ENCODE measurements around the gene NEDD9. TPM values are rescaled to one million over a fixed set of nuclear protein-coding genes. Genes with fewer than 3 reads are reported as not detected.

The NEDD9 gene
- total RNA-seq, 6 donors from 2014 or later = 122 to 334 (median 173) TPM

DNA sequence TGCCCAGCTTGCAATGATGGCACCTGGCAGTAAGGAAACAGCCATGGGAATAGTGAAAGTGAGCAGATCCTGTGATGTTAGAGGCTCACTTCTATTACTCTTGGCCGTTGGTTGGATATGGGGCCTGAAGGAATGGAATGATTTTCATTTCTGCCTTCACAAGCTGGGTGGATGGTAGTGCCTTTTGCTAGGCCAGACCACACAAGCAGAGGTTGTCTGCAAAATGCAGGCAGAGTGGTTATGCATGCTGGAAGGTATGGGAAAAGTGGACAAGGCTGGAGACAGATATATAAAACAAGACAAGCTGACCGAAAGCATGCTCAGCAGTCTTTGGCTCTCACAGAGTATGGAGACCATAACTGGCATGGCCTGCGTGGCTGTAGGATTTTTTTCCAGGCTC is 70.2 kb downstream of the NEDD9 start:
- no peak overlapping the region for H3K4me3 ChIP-seq
- no peak for ATAC-seq (ENCODE audit: low FRiP score in 2 of 2)
- no peaks in the 10 kb centered on the region for H3K36me3 ChIP-seq
- no peak for DNase-seq
- H3K4me1 ChIP-seq = no peaks in the 10 kb centered on the region
- TF ChIP-seq POLR2AphosphoS5 (IDR thresholded peaks at IDR 0.05) (no peak), POLR2A (IDR thresholded peaks at IDR 0.05) (no peak), EP300 (IDR thresholded peaks at IDR 0.05) (no peak)
- TF ChIP-seq, protein P1, sequence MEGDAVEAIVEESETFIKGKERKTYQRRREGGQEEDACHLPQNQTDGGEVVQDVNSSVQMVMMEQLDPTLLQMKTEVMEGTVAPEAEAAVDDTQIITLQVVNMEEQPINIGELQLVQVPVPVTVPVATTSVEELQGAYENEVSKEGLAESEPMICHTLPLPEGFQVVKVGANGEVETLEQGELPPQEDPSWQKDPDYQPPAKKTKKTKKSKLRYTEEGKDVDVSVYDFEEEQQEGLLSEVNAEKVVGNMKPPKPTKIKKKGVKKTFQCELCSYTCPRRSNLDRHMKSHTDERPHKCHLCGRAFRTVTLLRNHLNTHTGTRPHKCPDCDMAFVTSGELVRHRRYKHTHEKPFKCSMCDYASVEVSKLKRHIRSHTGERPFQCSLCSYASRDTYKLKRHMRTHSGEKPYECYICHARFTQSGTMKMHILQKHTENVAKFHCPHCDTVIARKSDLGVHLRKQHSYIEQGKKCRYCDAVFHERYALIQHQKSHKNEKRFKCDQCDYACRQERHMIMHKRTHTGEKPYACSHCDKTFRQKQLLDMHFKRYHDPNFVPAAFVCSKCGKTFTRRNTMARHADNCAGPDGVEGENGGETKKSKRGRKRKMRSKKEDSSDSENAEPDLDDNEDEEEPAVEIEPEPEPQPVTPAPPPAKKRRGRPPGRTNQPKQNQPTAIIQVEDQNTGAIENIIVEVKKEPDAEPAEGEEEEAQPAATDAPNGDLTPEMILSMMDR (IDR thresholded peaks at IDR 0.05) = no peak
- 98% methylated on average over 3 of the region's 3 CpGs for WGBS, 2 donors
- H3K27ac ChIP-seq = no peak overlapping the region
- H3K27me3 ChIP-seq = no peaks in the 10 kb centered on the region
- no peaks in the 10 kb centered on the region for H3K9me3 ChIP-seq

DNA sequence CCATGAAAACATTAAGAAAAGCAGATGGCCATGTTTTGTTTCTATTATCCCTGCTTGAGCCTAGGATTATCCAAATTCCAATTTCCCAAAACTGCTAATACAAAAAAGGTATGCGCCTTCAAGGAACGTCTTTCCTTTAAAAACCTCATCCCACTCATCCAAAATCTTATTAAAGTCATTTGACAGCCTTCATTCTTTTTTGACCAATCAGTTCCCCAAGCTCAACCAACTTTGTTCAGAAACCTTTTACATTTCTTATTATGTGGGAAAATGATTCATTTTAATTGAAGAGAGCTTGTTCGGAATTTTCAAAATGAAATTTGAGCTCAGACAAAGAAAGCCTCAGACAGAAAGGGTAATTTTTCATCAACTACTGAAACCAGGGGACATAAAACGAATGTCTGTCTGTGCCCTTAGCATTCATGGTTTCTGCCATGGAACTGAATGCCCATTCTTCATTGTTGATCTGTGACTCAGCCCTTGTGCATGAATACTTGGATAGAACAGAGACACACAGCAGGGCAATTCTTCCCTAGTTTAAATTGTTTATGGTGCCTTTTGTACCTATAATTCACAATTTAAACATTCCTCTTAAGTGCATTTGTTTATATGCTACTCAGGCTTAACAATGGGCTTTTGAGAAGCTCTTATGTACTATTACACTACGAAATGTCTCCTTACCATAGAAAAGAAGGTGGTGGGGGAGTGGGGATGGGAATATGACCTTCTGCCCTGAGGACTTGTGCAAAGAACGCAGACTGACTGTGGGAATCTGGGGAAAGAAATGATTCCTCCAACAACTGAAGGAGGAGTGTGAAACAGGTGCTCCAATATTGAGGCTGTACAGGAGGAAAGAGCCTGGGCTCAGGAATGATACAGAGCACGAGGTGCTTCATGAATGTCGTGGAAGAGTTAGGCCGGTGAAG is 71.2 kb downstream of the NEDD9 start:
- Histone ChIP-seq H3K4me1 (no peaks in the 10 kb centered on the region), H3K9me3 (no peaks in the 10 kb centered on the region), H3K27me3 (no peaks in the 10 kb centered on the region), H3K36me3 (no peaks in the 10 kb centered on the region), H3K27ac (no peak overlapping the region), H3K4me3 (no peak overlapping the region)
- no peak for TF ChIP-seq POLR2AphosphoS5 (IDR thresholded peaks at IDR 0.05)
- TF ChIP-seq, protein P1 (IDR thresholded peaks at IDR 0.05) = no peak
- TF ChIP-seq EP300 (IDR thresholded peaks at IDR 0.05) = no peak
- no peak for TF ChIP-seq POLR2A (IDR thresholded peaks at IDR 0.05)
- ATAC-seq (ENCODE audit: low FRiP score in 2 of 2) = no peak
- DNase-seq = no peak
- WGBS, 2 donors = 93% methylated on average over 9 of the region's 9 CpGs

DNA sequence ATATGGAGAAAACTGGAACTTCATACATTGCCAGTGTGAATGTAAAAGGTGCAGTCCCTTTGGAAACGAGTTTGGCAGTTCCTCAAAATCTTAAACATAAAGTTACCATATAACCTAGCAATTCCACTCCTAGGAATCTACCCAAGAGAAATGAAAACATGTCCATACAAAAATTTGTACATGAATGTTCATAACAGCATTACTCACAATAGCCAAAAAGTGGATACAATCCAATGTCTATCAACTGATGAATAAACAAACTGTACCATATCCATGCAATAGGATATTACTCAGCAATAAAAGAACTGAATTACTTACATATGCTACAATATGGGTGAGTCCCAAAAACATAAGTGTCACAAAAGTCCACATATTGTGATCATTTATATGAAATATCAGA is 72.3 kb downstream of the NEDD9 start:
- TF ChIP-seq POLR2AphosphoS5 (IDR thresholded peaks at IDR 0.05) = no peak
- no peaks in the 10 kb centered on the region for H3K36me3 ChIP-seq
- whole genome bisulfite sequencing, 2 donors = 62 to 66% methylated on average over 1 of the region's 1 CpG
- H3K27ac ChIP-seq = no peak overlapping the region
- DNase-seq (no peak), ATAC-seq (ENCODE audit: low FRiP score in 2 of 2) (no peak)
- H3K4me1 ChIP-seq = no peaks in the 10 kb centered on the region
- no peak overlapping the region for H3K4me3 ChIP-seq
- no peaks in the 10 kb centered on the region for H3K9me3 ChIP-seq
- H3K27me3 ChIP-seq = no peaks in the 10 kb centered on the region

DNA sequence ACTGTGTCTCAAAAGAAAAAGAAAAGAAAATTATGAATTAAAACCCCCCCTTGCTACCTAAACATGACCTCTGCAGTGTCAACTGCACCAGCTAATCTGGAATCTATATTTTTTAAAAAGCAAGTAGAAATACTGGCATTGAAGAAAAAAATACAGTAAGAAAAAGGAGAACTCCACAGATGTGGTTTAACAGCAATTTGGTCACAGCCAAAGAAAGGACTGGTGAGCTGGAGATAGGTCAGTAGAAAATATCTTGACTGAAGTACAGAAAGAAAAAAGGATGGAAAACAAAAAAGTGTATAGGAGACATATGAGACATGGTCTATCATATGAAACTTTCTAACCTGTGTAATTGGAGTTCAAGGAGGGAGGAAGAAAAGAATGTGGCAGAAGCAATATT is 76.9 kb downstream of the NEDD9 start:
- Histone ChIP-seq H3K27me3 (no peaks in the 10 kb centered on the region), H3K9me3 (no peaks in the 10 kb centered on the region), H3K4me1 (no peaks in the 10 kb centered on the region), H3K27ac (no peak overlapping the region), H3K4me3 (no peak overlapping the region), H3K36me3 (no peaks in the 10 kb centered on the region)
- ATAC-seq (ENCODE audit: low FRiP score in 2 of 2) (no peak), DNase-seq (no peak)
- no peak for TF ChIP-seq POLR2A (IDR thresholded peaks at IDR 0.05)
- TF ChIP-seq EP300 (IDR thresholded peaks at IDR 0.05) = no peak
- TF ChIP-seq, protein P1 (IDR thresholded peaks at IDR 0.05) = no peak
- no peak for TF ChIP-seq POLR2AphosphoS5 (IDR thresholded peaks at IDR 0.05)

DNA sequence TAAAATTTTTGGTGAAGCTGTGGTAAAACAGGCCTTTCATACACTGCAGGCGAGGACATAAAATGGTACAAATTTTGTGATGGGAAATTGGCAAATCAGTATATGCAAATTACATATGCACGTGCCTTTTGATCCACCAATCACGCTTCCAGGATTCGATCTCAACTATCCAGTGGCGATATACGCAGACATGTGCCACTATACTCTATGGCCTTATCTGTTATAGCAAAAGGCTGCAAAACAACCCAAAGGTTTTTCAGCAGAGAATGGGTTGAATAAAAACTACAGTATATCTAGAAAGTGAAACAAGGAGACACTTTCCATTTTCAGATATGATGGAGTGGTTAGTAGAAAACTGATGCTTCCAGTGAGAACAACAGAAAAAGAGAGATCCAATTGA is 79.0 kb downstream of the NEDD9 start:
- Histone ChIP-seq H3K27ac (peak overlapping the region in 1 of 4 donors; percentile 34), H3K9me3 (no peaks in the 10 kb centered on the region), H3K36me3 (no peaks in the 10 kb centered on the region), H3K27me3 (no peaks in the 10 kb centered on the region), H3K4me3 (peak overlapping the region in 1 of 4 donors; percentile 32), H3K4me1 (no peaks in the 10 kb centered on the region)
- TF ChIP-seq POLR2AphosphoS5 (IDR thresholded peaks at IDR 0.05) = no peak
- TF ChIP-seq EP300 (IDR thresholded peaks at IDR 0.05) = no peak
- TF ChIP-seq, protein P1 (IDR thresholded peaks at IDR 0.05) = no peak
- no peak for TF ChIP-seq POLR2A (IDR thresholded peaks at IDR 0.05)
- ATAC-seq (ENCODE audit: low FRiP score in 2 of 2) (no peak), DNase-seq (no peak)
- 95% methylated on average over 6 of the region's 6 CpGs for WGBS, 2 donors

Data from upper lobe of left lung (tissue), 6 donors.